Gastrocnemius medialis (tissue), 4 donors: ENCODE results near the gene DNAJC17.

Experiments used
- POLR2A ChIP-seq, 2 donors: fragments of 450-650 bp; IDR thresholded peaks; one replicate each; pipeline ENCODE4 v1.6.1; 2017; ENCODE audit warnings: antibody characterized with exemption in 2 of 2, mild to moderate bottlenecking in 2 of 2, moderate library complexity in 2 of 2
- TF ChIP-seq, protein P1 (sequence below), 5 experiments: fragments of 450-650 bp in 3 of 5; fragments of 200-600 bp in 2 of 5; sonication (generic) in 2 of 5; IDR thresholded peaks in 4 of 5; conservative IDR thresholded peaks in 1 of 5; 1 replicate in 4 of 5; 2 replicates in 1 of 5; pipeline ENCODE4 v1.5.1; 2016 to 2019; ENCODE audit warnings: antibody characterized with exemption in 5 of 5, mild to moderate bottlenecking in 3 of 5, moderate library complexity in 3 of 5

DNA sequence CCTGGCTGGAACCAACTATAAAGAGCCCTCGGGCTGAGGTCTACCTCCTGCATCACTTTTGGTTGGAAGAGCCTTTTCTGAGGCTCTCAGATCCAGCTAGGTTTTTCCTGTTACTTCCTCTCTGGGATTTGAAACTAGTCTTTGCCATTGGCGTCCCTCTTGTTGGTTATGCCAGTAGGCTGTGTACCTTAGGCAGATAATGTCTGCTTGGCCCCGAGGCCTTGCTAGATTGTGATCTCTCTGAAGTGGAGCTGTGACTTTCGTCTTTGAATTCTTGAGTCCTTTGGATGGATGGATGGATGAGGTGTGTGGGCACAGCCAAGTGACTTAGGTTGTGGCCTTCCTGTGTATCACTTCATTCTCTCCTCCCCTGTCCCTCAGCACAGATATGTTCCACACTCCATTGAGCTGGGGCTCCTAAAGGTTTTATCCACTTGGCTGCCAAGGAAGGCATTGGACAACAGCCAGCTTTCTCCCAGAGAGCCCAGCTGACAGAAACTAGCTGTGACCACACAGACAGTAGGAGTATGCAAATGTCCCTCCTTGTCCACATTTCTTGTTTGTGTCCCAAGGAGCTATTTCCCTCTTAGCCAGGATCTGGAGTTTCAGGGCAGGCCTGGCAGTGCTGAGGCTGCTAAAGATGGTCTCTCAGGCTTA is 7.9 kb upstream of the DNAJC17 start:
- TF ChIP-seq, protein P1, sequence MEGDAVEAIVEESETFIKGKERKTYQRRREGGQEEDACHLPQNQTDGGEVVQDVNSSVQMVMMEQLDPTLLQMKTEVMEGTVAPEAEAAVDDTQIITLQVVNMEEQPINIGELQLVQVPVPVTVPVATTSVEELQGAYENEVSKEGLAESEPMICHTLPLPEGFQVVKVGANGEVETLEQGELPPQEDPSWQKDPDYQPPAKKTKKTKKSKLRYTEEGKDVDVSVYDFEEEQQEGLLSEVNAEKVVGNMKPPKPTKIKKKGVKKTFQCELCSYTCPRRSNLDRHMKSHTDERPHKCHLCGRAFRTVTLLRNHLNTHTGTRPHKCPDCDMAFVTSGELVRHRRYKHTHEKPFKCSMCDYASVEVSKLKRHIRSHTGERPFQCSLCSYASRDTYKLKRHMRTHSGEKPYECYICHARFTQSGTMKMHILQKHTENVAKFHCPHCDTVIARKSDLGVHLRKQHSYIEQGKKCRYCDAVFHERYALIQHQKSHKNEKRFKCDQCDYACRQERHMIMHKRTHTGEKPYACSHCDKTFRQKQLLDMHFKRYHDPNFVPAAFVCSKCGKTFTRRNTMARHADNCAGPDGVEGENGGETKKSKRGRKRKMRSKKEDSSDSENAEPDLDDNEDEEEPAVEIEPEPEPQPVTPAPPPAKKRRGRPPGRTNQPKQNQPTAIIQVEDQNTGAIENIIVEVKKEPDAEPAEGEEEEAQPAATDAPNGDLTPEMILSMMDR (IDR thresholded peaks at IDR 0.05 in 4 of 5, conservative IDR thresholded peaks at IDR 0.05 in 1 of 5), result no peak
- no peak for TF ChIP-seq POLR2A (IDR thresholded peaks at IDR 0.05)
